ENCODE measurements around the gene LSM2.
"Not testable (repeated sequence)": the region's sequence is repeated elsewhere in the genome, so short reads cannot be mapped to it uniquely, and the experiment has no call there.

The LSM2 gene

GRCh38 chr6:31827286-31828079 lies 20.7 kb upstream of the LSM2 start, which contains the start of gene HSPA1B:
TSS of gene HSPA1B (plus strand) at chr6:31827738. CDS start at chr6:31827951, 213 bp downstream.
- peak; percentile 91 to 96 for DNase-seq

GRCh38 chr6:31826793-31827285 lies 20.1 kb upstream of the LSM2 start:
- no peak for DNase-seq

GRCh38 chr6:31825553-31825952 lies 18.8 kb upstream of the LSM2 start:
- DNase-seq: no peak

GRCh38 chr6:31823592-31824196 lies 16.9 kb upstream of the LSM2 start:
- not testable (repeated sequence) for DNase-seq

- DNase-seq: peak; percentile 77 to 79
These were observed 15.5 kb upstream of the LSM2 start for GRCh38 chr6:31822036-31822821.

- DNase-seq: no peak
These were observed 14.7 kb upstream of the LSM2 start for GRCh38 chr6:31821301-31822035.

- not testable (repeated sequence) for DNase-seq
These were observed 13.6 kb upstream of the LSM2 start for GRCh38 chr6:31820399-31820798.

GRCh38 chr6:31819871-31820299 lies 13.1 kb upstream of the LSM2 start:
- DNase-seq: no peak

GRCh38 chr6:31817929-31818511 lies 11.3 kb upstream of the LSM2 start:
- DNase-seq: peak in 1 of 2 donors; percentile 27

GRCh38 chr6:31817133-31817928 lies 10.6 kb upstream of the LSM2 start:
- peak in 1 of 2 donors; percentile 55 for DNase-seq

- peak; percentile 84 to 88 for DNase-seq
These were observed 8.5 kb upstream of the LSM2 start, which contains the start of the genes HSPA1A and HSPA1L for GRCh38 chr6:31815025-31815838. TSS of gene HSPA1A (plus strand) at chr6:31815543. CDS start at chr6:31815757, 214 bp downstream. TSS of gene HSPA1L (minus strand) at chr6:31815283. CDS start at chr6:31811972, 3,311 bp downstream.

GRCh38 chr6:31814677-31815024 lies 7.9 kb upstream of the LSM2 start:
- DNase-seq: peak; percentile 70 to 71

GRCh38 chr6:31813465-31813849 lies 6.7 kb upstream of the LSM2 start:
- no peak for DNase-seq

- no peak for DNase-seq
These were observed 4.9 kb upstream of the LSM2 start for GRCh38 chr6:31811645-31812044.

- DNase-seq: not testable (repeated sequence)
These were observed 1.8 kb upstream of the LSM2 start for GRCh38 chr6:31808599-31808998.

- DNase-seq: no peak
These were observed 762 bp downstream of the LSM2 start for GRCh38 chr6:31805939-31806469.

GRCh38 chr6:31801031-31801927 lies 5.5 kb downstream of the LSM2 start:
- DNase-seq: not testable (repeated sequence)

GRCh38 chr6:31799781-31800180 lies 7.0 kb downstream of the LSM2 start:
- no peak for DNase-seq

- DNase-seq: peak; percentile 51 to 58
These were observed 9.2 kb downstream of the LSM2 start for GRCh38 chr6:31797588-31797987.
